ENCODE measurements around the gene RAB28.

- TF ChIP-seq CTCF (IDR thresholded peaks at IDR 0.05 in 4 of 5, conservative IDR thresholded peaks at IDR 0.05 in 1 of 5) (no peak), POLR2A (IDR thresholded peaks at IDR 0.05) (no peak)
Measured at GRCh38 chr4:13441506-13441905, 42.6 kb downstream of the RAB28 start.

Measured in gastrocnemius medialis (tissue), 4 donors.